SK-N-SH treated with all-trans-retinoic acid at 6 μM for 48 hours (cell line): ENCODE results near the gene SMARCD3.

Experiments used
- ATAC-seq: fragments of 200-7000 bp; cut with Tn5 transposase; 3 replicates; pipeline ENCODE4 v1.9.1; 2020; ENCODE audit warnings: mild to moderate bottlenecking, moderate library complexity
- ARNTL ChIP-seq: fragments of 450-650 bp; formaldehyde crosslinking; IDR thresholded peaks from 2 replicates; pipeline ENCODE4 v1.5.0; 2020; ENCODE audit warnings: low read depth, mild to moderate bottlenecking, moderate library complexity, borderline replicate concordance
- CSDC2 ChIP-seq: fragments of 250-450 bp; sonication (Bioruptor Pico); IDR thresholded peaks from 2 replicates; pipeline ENCODE4 v1.5.0; 2020; ENCODE audit warnings: mild to moderate bottlenecking, moderate library complexity
- ESRRG ChIP-seq: fragments of 250-450 bp; sonication (Bioruptor Pico); IDR thresholded peaks from 2 replicates; pipeline ENCODE4 v1.6.1; 2021; ENCODE audit warnings: mild to moderate bottlenecking
- GLIS3 ChIP-seq: fragments of 250-450 bp; sonication (Bioruptor Pico); IDR thresholded peaks from 2 replicates; pipeline ENCODE4 v1.5.0; 2020; ENCODE audit warnings: mild to moderate bottlenecking, moderate library complexity
- ISL1 ChIP-seq: fragments of 250-450 bp; sonication (Bioruptor Pico); IDR thresholded peaks from 2 replicates; pipeline ENCODE4 v2.1.2; 2022; ENCODE audit warnings: mild to moderate bottlenecking, moderate library complexity
- PPARA ChIP-seq: fragments of 250-450 bp; sonication (Bioruptor Pico); IDR thresholded peaks from 2 replicates; pipeline ENCODE4 v1.5.0; 2020; ENCODE audit warnings: mild to moderate bottlenecking, borderline replicate concordance
- RARB ChIP-seq: fragments of 250-450 bp; sonication (Bioruptor Pico); IDR thresholded peaks from 2 replicates; pipeline ENCODE4 v1.8.0; 2021; ENCODE audit warnings: mild to moderate bottlenecking, moderate library complexity
- TCF4 ChIP-seq: fragments of 250-450 bp; sonication (Bioruptor Pico); IDR thresholded peaks from 2 replicates; pipeline ENCODE4 v1.8.0; 2021; ENCODE audit warnings: mild to moderate bottlenecking, moderate library complexity, borderline replicate concordance
- TOX ChIP-seq: fragments of 250-450 bp; sonication (Bioruptor Pico); IDR thresholded peaks from 2 replicates; pipeline ENCODE4 v1.8.0; 2021; ENCODE audit warnings: mild to moderate bottlenecking, moderate library complexity, borderline replicate concordance
- ZC3H10 ChIP-seq: fragments of 250-450 bp; sonication (Bioruptor Pico); IDR thresholded peaks from 2 replicates; pipeline ENCODE4 v1.5.1; 2021; ENCODE audit warnings: mild to moderate bottlenecking, moderate library complexity
- ZFP3 ChIP-seq: fragments of 250-450 bp; sonication (Bioruptor Pico); IDR thresholded peaks from 2 replicates; pipeline ENCODE4 v1.5.0; 2020; ENCODE audit warnings: mild to moderate bottlenecking, moderate library complexity
- ZFP30 ChIP-seq: fragments of 450-650 bp; formaldehyde crosslinking; IDR thresholded peaks from 2 replicates; pipeline ENCODE4 v1.5.0; 2022; ENCODE audit warnings: mild to moderate bottlenecking, moderate library complexity
- ZNF70 ChIP-seq: fragments of 450-650 bp; formaldehyde crosslinking; IDR thresholded peaks from 2 replicates; pipeline ENCODE4 v1.5.0; 2020; ENCODE audit warnings: mild to moderate bottlenecking, moderate library complexity
- ZNF8 ChIP-seq: fragments of 450-650 bp; formaldehyde crosslinking; IDR thresholded peaks from 2 replicates; pipeline ENCODE4 v1.5.0; 2020; ENCODE audit warnings: mild to moderate bottlenecking, moderate library complexity
- TF ChIP-seq, protein P1 (sequence below): fragments of 250-450 bp; sonication (Bioruptor Pico); IDR thresholded peaks from 2 replicates; pipeline ENCODE4 v1.8.0; 2020; ENCODE audit warnings: mild to moderate bottlenecking, moderate library complexity, borderline replicate concordance
- TF ChIP-seq, protein P2 (sequence below): fragments of 250-450 bp; sonication (Bioruptor Pico); IDR thresholded peaks from 2 replicates; pipeline ENCODE4 v1.8.0; 2021; ENCODE audit warnings: low read depth, mild to moderate bottlenecking, moderate library complexity, borderline replicate concordance
- TF ChIP-seq, protein P3 (sequence below): fragments of 250-450 bp; sonication (Bioruptor Pico); IDR thresholded peaks from 2 replicates; pipeline ENCODE4 v1.5.1; 2021; ENCODE audit warnings: mild to moderate bottlenecking, moderate library complexity
- TF ChIP-seq, protein P4 (sequence below): fragments of 250-450 bp; sonication (Bioruptor Pico); IDR thresholded peaks from 2 replicates; pipeline ENCODE4 v1.5.0; 2020; ENCODE audit warnings: mild to moderate bottlenecking, moderate library complexity

The SMARCD3 gene

DNA sequence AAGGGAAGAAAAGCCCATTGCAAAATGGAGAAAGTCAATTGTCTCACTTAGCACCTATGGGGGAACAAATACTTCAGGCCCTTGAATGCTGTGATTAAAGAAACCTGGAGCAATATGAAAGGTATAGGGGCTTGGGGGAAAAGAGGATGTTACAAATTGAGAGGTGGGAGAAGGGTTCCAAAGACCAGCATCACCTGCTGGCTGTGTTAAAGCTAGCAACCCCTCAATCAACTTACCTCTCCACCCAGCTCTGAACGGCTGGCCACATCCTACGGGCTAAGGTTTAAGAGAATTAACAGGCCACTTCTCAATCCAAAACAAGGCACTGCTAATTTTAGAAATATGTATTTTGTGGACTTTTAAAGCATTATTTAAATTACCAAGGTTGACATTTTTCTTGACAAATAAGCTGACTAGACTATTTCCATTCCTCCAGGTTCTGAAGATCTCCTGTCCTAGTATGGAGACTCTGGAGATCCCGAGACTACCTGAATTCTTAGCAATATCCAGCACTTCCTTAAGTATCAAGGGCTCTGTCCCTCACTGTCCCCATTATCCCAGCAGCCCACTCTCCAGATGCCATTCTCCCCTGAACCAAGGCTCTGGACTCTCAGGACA is 37.2 kb downstream of the SMARCD3 start:
- TF ChIP-seq ARNTL (CRISPR knock-in tag), result no peak
- no peak for TF ChIP-seq CSDC2 (CRISPR knock-in tag)
- no peak for TF ChIP-seq PPARA (CRISPR knock-in tag)
- no peak for TF ChIP-seq ZC3H10 (CRISPR knock-in tag)
- no peak for TF ChIP-seq RARB (CRISPR knock-in tag)
- TF ChIP-seq TOX (CRISPR knock-in tag), result no peak
- TF ChIP-seq ZNF70 (CRISPR knock-in tag), result no peak
- no peak for TF ChIP-seq ESRRG (CRISPR knock-in tag)
- TF ChIP-seq TCF4 (CRISPR knock-in tag), result no peak
- TF ChIP-seq ZNF8 (CRISPR knock-in tag), result no peak
- TF ChIP-seq, protein P1, sequence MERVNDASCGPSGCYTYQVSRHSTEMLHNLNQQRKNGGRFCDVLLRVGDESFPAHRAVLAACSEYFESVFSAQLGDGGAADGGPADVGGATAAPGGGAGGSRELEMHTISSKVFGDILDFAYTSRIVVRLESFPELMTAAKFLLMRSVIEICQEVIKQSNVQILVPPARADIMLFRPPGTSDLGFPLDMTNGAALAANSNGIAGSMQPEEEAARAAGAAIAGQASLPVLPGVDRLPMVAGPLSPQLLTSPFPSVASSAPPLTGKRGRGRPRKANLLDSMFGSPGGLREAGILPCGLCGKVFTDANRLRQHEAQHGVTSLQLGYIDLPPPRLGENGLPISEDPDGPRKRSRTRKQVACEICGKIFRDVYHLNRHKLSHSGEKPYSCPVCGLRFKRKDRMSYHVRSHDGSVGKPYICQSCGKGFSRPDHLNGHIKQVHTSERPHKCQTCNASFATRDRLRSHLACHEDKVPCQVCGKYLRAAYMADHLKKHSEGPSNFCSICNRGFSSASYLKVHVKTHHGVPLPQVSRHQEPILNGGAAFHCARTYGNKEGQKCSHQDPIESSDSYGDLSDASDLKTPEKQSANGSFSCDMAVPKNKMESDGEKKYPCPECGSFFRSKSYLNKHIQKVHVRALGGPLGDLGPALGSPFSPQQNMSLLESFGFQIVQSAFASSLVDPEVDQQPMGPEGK (CRISPR knock-in tag), result no peak
- no peak for ATAC-seq

DNA sequence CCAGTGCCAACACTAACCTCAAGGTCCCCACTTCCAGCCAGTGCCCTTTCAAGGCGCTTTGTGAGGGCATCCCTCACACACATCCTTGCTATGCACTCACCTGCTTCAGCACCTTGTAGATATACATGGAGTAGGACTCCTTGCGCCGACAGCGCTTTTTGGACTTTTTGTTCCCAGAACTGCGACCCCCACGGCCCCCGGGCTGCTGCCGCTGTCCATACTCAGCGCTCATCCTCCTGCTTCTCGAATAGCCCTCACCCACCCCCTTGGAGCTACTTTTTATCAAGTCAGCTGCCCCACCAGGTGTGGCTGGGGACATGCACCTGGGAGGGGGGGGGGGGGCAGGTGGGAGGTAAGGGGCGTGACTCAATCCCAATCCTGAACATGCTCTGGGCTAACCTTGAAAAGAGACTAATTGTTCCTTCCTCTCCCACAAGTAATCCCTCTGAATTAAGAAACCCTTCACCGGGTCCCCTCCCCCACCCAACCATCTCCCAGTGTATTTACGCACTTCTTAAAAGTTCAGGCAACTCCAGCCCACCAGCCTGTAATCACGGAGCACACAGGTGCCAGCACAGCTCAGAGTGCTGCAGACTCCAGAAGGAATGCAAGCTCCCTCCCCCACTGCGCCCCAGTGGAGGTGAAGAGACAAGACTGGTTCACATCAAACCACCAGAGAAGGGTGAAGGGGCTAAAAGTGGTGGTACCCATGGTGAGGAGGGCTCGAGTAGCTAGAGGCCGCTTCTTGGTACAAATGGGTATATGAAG is 38.2 kb downstream of the SMARCD3 start, which contains the start of gene H2BK1:
H2BK1 (minus strand) TSS at position 402 of the 768 bp plus-strand sequence; CDS start at position 232, 170 bp downstream.
- TF ChIP-seq ZNF70 (CRISPR knock-in tag), result no peak
- TF ChIP-seq ZFP3 (CRISPR knock-in tag), result no peak
- no peak for ATAC-seq

DNA sequence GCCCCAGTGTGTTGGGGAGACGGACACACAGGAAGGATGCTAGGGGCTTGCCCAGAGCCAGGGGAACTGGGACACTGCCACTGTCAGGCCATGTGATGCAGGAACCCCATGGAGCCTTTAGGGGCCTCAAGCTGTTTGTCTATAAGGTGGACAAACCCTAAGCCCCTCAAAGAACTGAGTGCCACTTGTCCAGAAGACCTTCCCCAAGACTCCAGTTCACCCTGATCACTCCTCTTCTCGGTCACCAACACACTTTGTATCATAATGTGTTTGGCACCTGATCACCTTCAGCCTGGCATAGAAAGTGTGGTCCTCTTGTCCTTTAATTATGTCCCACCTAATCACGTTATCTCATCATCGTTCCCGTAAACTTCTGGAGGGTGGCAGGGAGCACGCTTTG is 38.9 kb downstream of the SMARCD3 start:
- no peak for ATAC-seq
- no peak for TF ChIP-seq GLIS3 (CRISPR knock-in tag)
- TF ChIP-seq, protein P1 (CRISPR knock-in tag), result no peak
- TF ChIP-seq, protein P2, sequence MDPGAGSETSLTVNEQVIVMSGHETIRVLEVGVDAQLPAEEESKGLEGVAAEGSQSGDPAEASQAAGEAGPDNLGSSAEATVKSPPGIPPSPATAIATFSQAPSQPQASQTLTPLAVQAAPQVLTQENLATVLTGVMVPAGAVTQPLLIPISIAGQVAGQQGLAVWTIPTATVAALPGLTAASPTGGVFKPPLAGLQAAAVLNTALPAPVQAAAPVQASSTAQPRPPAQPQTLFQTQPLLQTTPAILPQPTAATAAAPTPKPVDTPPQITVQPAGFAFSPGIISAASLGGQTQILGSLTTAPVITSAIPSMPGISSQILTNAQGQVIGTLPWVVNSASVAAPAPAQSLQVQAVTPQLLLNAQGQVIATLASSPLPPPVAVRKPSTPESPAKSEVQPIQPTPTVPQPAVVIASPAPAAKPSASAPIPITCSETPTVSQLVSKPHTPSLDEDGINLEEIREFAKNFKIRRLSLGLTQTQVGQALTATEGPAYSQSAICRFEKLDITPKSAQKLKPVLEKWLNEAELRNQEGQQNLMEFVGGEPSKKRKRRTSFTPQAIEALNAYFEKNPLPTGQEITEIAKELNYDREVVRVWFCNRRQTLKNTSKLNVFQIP, result no peak
- no peak for TF ChIP-seq ZNF70 (CRISPR knock-in tag)
- TF ChIP-seq ARNTL (CRISPR knock-in tag), result no peak
- TF ChIP-seq, protein P3, sequence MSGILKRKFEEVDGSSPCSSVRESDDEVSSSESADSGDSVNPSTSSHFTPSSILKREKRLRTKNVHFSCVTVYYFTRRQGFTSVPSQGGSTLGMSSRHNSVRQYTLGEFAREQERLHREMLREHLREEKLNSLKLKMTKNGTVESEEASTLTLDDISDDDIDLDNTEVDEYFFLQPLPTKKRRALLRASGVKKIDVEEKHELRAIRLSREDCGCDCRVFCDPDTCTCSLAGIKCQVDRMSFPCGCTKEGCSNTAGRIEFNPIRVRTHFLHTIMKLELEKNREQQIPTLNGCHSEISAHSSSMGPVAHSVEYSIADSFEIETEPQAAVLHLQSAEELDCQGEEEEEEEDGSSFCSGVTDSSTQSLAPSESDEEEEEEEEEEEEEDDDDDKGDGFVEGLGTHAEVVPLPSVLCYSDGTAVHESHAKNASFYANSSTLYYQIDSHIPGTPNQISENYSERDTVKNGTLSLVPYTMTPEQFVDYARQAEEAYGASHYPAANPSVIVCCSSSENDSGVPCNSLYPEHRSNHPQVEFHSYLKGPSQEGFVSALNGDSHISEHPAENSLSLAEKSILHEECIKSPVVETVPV, result no peak
- TF ChIP-seq ZFP30 (CRISPR knock-in tag), result no peak
- TF ChIP-seq TOX (CRISPR knock-in tag), result no peak
- no peak for TF ChIP-seq PPARA (CRISPR knock-in tag)
- no peak for TF ChIP-seq ISL1 (CRISPR knock-in tag)

DNA sequence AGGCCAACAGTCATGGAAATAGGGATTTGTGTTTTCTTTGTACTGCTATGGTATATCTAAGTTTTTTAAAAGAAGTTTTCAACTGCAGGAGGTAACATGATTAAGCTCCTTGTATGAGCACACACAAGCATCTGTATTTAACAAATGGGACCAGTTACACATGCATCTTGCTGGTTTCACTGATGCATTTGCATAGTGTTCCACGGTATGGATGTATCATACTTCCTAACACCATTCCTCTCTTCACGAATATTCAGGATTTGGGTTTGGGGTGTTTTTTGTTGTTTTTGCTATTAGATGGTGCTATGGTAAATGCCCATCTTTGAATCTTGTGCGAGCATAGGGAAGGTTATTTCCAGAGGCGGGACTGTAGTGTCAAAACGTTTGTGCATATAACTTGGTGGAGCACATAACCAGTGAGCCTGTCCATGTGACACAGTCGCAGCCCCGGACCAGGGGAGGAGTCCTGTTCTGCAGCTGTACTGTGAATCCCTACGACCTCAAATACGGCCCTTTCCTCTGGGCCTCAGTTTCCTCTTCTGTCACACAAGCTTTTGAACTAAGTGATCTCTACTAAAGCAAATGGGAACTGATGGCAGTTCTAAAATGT is 40.1 kb downstream of the SMARCD3 start:
- no peak for ATAC-seq
- TF ChIP-seq, protein P2, result no peak
- no peak for TF ChIP-seq ESRRG (CRISPR knock-in tag)
- no peak for TF ChIP-seq ZFP3 (CRISPR knock-in tag)
- TF ChIP-seq, protein P1 (CRISPR knock-in tag), result no peak
- TF ChIP-seq ZNF8 (CRISPR knock-in tag), result no peak
- TF ChIP-seq, protein P4, sequence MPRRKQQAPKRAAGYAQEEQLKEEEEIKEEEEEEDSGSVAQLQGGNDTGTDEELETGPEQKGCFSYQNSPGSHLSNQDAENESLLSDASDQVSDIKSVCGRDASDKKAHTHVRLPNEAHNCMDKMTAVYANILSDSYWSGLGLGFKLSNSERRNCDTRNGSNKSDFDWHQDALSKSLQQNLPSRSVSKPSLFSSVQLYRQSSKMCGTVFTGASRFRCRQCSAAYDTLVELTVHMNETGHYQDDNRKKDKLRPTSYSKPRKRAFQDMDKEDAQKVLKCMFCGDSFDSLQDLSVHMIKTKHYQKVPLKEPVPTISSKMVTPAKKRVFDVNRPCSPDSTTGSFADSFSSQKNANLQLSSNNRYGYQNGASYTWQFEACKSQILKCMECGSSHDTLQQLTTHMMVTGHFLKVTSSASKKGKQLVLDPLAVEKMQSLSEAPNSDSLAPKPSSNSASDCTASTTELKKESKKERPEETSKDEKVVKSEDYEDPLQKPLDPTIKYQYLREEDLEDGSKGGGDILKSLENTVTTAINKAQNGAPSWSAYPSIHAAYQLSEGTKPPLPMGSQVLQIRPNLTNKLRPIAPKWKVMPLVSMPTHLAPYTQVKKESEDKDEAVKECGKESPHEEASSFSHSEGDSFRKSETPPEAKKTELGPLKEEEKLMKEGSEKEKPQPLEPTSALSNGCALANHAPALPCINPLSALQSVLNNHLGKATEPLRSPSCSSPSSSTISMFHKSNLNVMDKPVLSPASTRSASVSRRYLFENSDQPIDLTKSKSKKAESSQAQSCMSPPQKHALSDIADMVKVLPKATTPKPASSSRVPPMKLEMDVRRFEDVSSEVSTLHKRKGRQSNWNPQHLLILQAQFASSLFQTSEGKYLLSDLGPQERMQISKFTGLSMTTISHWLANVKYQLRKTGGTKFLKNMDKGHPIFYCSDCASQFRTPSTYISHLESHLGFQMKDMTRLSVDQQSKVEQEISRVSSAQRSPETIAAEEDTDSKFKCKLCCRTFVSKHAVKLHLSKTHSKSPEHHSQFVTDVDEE (CRISPR knock-in tag), result no peak
